ENCODE data around the gene CCDC88B. TPM values are rescaled to one million over a fixed set of nuclear protein-coding genes. Genes with fewer than 3 reads are reported as not detected.

The CCDC88B gene
- total and polyA plus RNA-seq, 10 of the 15 experiments (the other 5 are each of a cell fraction or from before 2014, with no cell fraction given): 0.24 to 66.0 (median 19.2) TPM

DNA sequence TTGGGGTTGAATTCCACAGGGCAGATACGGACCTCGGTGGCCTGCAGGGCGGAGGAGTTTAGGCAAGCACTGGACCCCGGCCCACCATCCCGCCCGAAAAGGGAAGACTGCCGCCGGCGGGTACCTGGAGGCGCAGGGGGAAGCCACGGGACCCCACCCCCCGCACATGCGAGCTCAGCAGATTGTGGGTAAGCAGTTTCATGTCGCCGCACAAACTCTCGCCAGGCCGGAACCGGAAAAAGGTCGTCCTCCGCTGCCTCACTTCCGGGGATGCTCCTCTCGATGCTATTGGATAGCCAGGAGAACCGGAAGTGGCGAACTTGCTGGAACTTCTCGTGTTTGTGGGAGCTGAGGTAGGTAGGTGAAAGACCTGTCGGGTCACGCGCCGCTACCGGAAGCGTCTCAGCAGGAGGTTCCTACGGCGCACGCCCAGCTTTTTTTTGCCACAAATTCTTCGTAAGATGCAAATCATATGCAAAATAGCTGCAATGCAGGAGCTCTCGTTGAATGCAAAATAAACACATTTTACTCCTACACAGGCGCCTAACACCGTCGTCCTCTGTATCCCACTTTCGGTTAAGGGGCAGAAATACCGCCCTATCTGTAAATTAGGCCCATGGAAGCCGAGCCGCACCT lies 22.6 kb upstream of the CCDC88B start, which contains the start of gene TRMT112 (continued):
- TF ChIP-seq RELA (IDR thresholded peaks at IDR 0.05; ENCODE audit: borderline replicate concordance, partially characterized antibody) (no peak), TAF1 (IDR thresholded peaks at IDR 0.05; ENCODE audit: borderline replicate concordance, low read depth, low read length) (peak; percentile 83), BACH1 (IDR thresholded peaks at IDR 0.05; ENCODE audit: borderline replicate concordance) (peak; percentile 53; the same call in 1 of the 2 replicates), RBBP5 (conservative IDR thresholded peaks at IDR 0.05) (no peak), RFX5 (IDR thresholded peaks at IDR 0.05; ENCODE audit: low read depth, low read length) (no peak), POU2F2 (IDR thresholded peaks at IDR 0.05; ENCODE audit: borderline replicate concordance, low read depth, low read length) (peak; percentile 98), MYC (IDR thresholded peaks at IDR 0.05; ENCODE audit: insufficient read depth, insufficient read length, insufficient replicate concordance, low read length, severe bottlenecking) (peak; percentile 46), PAX5 (IDR thresholded peaks at IDR 0.05; ENCODE audit: borderline replicate concordance, low read depth, low read length) (0 out of 2 replicates have a peak, but pooled peaks have one; percentile 42), CREM (IDR thresholded peaks at IDR 0.05; ENCODE audit: low read depth) (peak; percentile 88), CHD1 (IDR thresholded peaks at IDR 0.05; ENCODE audit: low read depth, low read length) (peak; percentile 76; the same call in 1 of the 2 replicates), SMARCA5 (IDR thresholded peaks at IDR 0.05) (peak; percentile 99), ZNF207 (IDR thresholded peaks at IDR 0.05; ENCODE audit: borderline replicate concordance) (no peak), KAT2A (conservative IDR thresholded peaks at IDR 0.05; ENCODE audit: control insufficient read depth, low read depth, low read length) (no peak), FOS (IDR thresholded peaks at IDR 0.05; ENCODE audit: borderline replicate concordance, extremely low read depth, insufficient read length) (no peak), USF2 (IDR thresholded peaks at IDR 0.05; ENCODE audit: borderline replicate concordance, low read depth, low read length) (peak; percentile 73), NFYA (IDR thresholded peaks at IDR 0.05; ENCODE audit: borderline replicate concordance, low read depth, low read length) (no peak), ZNF622 (IDR thresholded peaks at IDR 0.05) (no peak)
- TF ChIP-seq, protein P1, sequence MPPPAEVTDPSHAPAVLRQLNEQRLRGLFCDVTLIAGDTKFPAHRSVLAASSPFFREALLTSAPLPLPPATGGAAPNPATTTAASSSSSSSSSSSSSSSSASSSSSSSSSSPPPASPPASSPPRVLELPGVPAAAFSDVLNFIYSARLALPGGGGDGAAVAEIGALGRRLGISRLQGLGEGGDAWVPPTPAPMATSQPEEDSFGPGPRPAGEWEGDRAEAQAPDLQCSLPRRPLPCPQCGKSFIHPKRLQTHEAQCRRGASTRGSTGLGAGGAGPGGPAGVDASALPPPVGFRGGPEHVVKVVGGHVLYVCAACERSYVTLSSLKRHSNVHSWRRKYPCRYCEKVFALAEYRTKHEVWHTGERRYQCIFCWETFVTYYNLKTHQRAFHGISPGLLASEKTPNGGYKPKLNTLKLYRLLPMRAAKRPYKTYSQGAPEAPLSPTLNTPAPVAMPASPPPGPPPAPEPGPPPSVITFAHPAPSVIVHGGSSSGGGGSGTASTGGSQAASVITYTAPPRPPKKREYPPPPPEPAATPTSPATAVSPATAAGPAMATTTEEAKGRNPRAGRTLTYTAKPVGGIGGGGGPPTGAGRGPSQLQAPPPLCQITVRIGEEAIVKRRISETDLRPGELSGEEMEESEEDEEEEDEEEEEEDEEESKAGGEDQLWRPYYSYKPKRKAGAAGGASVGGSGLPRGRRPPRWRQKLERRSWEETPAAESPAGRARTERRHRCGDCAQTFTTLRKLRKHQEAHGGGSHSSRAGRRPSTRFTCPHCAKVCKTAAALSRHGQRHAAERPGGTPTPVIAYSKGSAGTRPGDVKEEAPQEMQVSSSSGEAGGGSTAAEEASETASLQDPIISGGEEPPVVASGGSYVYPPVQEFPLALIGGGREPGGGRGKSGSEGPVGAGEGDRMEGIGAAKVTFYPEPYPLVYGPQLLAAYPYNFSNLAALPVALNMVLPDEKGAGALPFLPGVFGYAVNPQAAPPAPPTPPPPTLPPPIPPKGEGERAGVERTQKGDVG (CRISPR knock-in tag; IDR thresholded peaks at IDR 0.05): no peak
- TF ChIP-seq, protein P2, sequence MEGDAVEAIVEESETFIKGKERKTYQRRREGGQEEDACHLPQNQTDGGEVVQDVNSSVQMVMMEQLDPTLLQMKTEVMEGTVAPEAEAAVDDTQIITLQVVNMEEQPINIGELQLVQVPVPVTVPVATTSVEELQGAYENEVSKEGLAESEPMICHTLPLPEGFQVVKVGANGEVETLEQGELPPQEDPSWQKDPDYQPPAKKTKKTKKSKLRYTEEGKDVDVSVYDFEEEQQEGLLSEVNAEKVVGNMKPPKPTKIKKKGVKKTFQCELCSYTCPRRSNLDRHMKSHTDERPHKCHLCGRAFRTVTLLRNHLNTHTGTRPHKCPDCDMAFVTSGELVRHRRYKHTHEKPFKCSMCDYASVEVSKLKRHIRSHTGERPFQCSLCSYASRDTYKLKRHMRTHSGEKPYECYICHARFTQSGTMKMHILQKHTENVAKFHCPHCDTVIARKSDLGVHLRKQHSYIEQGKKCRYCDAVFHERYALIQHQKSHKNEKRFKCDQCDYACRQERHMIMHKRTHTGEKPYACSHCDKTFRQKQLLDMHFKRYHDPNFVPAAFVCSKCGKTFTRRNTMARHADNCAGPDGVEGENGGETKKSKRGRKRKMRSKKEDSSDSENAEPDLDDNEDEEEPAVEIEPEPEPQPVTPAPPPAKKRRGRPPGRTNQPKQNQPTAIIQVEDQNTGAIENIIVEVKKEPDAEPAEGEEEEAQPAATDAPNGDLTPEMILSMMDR (IDR thresholded peaks at IDR 0.05 in 2 of 3, conservative IDR thresholded peaks at IDR 0.05 in 1 of 3; ENCODE audit: control insufficient read depth in 2 of 3, extremely low read depth in 1 of 3, insufficient read depth in 1 of 3, low read depth in 3 of 3, low read length in 3 of 3): no peak
- TF ChIP-seq, protein P3, sequence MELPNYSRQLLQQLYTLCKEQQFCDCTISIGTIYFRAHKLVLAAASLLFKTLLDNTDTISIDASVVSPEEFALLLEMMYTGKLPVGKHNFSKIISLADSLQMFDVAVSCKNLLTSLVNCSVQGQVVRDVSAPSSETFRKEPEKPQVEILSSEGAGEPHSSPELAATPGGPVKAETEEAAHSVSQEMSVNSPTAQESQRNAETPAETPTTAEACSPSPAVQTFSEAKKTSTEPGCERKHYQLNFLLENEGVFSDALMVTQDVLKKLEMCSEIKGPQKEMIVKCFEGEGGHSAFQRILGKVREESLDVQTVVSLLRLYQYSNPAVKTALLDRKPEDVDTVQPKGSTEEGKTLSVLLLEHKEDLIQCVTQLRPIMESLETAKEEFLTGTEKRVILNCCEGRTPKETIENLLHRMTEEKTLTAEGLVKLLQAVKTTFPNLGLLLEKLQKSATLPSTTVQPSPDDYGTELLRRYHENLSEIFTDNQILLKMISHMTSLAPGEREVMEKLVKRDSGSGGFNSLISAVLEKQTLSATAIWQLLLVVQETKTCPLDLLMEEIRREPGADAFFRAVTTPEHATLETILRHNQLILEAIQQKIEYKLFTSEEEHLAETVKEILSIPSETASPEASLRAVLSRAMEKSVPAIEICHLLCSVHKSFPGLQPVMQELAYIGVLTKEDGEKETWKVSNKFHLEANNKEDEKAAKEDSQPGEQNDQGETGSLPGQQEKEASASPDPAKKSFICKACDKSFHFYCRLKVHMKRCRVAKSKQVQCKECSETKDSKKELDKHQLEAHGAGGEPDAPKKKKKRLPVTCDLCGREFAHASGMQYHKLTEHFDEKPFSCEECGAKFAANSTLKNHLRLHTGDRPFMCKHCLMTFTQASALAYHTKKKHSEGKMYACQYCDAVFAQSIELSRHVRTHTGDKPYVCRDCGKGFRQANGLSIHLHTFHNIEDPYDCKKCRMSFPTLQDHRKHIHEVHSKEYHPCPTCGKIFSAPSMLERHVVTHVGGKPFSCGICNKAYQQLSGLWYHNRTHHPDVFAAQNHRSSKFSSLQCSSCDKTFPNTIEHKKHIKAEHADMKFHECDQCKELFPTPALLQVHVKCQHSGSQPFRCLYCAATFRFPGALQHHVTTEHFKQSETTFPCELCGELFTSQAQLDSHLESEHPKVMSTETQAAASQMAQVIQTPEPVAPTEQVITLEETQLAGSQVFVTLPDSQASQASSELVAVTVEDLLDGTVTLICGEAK (IDR thresholded peaks at IDR 0.05; ENCODE audit: borderline replicate concordance): peak; percentile 98
